T1000 (cell line): ENCODE data around the gene ODC1.

Experiments
- DNase-seq: peaks from one replicate; lab custom pipeline; 2025; ENCODE audit warnings: mixed read lengths; lab: John Stamatoyannopoulos, UW

The ODC1 gene

GRCh38 chr2:10400568-10400977, 47.6 kb downstream of the ODC1 start:
- no peak for DNase-seq

- DNase-seq: no peak
Observed at GRCh38 chr2:10400002-10400401, 48.1 kb downstream of the ODC1 start.

- no peak for DNase-seq
Observed at GRCh38 chr2:10399358-10399757, 48.8 kb downstream of the ODC1 start.

- DNase-seq: no peak
Observed at GRCh38 chr2:10398496-10398895, 49.6 kb downstream of the ODC1 start.

GRCh38 chr2:10397878-10398277, 50.2 kb downstream of the ODC1 start:
- DNase-seq: no peak

GRCh38 chr2:10397297-10397875, 50.7 kb downstream of the ODC1 start:
- DNase-seq: no peak

- no peak for DNase-seq
Observed at GRCh38 chr2:10396464-10396863, 51.7 kb downstream of the ODC1 start.

- no peak for DNase-seq
Observed at GRCh38 chr2:10395893-10396292, 52.2 kb downstream of the ODC1 start.

- DNase-seq: no peak
Observed at GRCh38 chr2:10393640-10393982, 54.5 kb downstream of the ODC1 start.

- no peak for DNase-seq
Observed at GRCh38 chr2:10392951-10393639, 55.0 kb downstream of the ODC1 start.

- DNase-seq: no peak
Observed at GRCh38 chr2:10392548-10392947, 55.6 kb downstream of the ODC1 start.

- DNase-seq: no peak
Observed at GRCh38 chr2:10392100-10392499, 56.0 kb downstream of the ODC1 start.

- DNase-seq: no peak
Observed at GRCh38 chr2:10390369-10390801, 57.7 kb downstream of the ODC1 start.
